Astrocyte (in vitro differentiated cells and primary cell): ENCODE measurements around the gene TAF3. TPM values are rescaled to one million over a fixed set of nuclear protein-coding genes. Genes with fewer than 3 reads are reported as not detected.

Source experiments
- DNase-seq: peaks from one replicate; pipeline ENCODE4 v3.0.0-alpha.2; 2010; ENCODE audit warnings: low read depth
- FAIRE-seq: peaks from 2 replicates; lab custom pipeline; 2011; peaks lifted over from hg19 to GRCh38; lab: Jason Lieb, UNC
- H2AFZ ChIP-seq: 2 replicates; pipeline ENCODE4 v1.6.0; 2012; ENCODE audit warnings: low read depth, low read length, inconsistent platforms
- H3K27ac ChIP-seq: 2 replicates; pipeline ENCODE4 v1.5.1; 2011; ENCODE audit warnings: low read depth, low read length, inconsistent platforms
- H3K27me3 ChIP-seq: 2 replicates; pipeline ENCODE4 v1.6.0; 2011; ENCODE audit warnings: low read length, inconsistent platforms; ENCODE audit not compliant: insufficient read depth
- H3K36me3 ChIP-seq: 2 replicates; pipeline ENCODE4 v1.5.1; 2011; ENCODE audit warnings: low read length, inconsistent platforms; ENCODE audit not compliant: insufficient read depth
- H3K4me1 ChIP-seq: 2 replicates; pipeline ENCODE4 v1.5.1; 2011; ENCODE audit warnings: low read length, inconsistent platforms; ENCODE audit not compliant: insufficient read depth
- H3K4me2 ChIP-seq: 2 replicates; pipeline ENCODE4 v1.6.0; 2012; ENCODE audit warnings: low read length, inconsistent platforms
- H3K4me3 ChIP-seq: 2 replicates; pipeline ENCODE4 v1.5.1; 2011; ENCODE audit warnings: low read depth, mild to moderate bottlenecking, low read length, inconsistent platforms; ENCODE audit not compliant: insufficient read depth
- H3K79me2 ChIP-seq: 2 replicates; pipeline ENCODE4 v1.6.0; 2012; ENCODE audit warnings: mild to moderate bottlenecking, low read length, inconsistent platforms; ENCODE audit not compliant: insufficient read depth
- H3K9ac ChIP-seq: 2 replicates; pipeline ENCODE4 v1.6.0; 2012; ENCODE audit warnings: mild to moderate bottlenecking, low read length, inconsistent platforms
- H3K9me3 ChIP-seq: 2 replicates; pipeline ENCODE4 v1.5.1; 2012; ENCODE audit warnings: low read depth, mild to moderate bottlenecking, low read length, inconsistent platforms; ENCODE audit not compliant: insufficient read depth
- H4K20me1 ChIP-seq: 2 replicates; pipeline ENCODE4 v1.6.0; 2012; ENCODE audit warnings: low read length, inconsistent platforms; ENCODE audit not compliant: insufficient read depth
- H3K27ac Mint-ChIP-seq: one replicate; pipeline ENCODE4 v1.8.0; 2021; ENCODE audit warnings: mild to moderate bottlenecking, mixed read lengths; ENCODE audit not compliant: unreplicated experiment
- H3K27me3 Mint-ChIP-seq: one replicate; pipeline ENCODE4 v1.8.0; 2021; ENCODE audit warnings: low read depth, mixed read lengths; ENCODE audit not compliant: unreplicated experiment
- H3K36me3 Mint-ChIP-seq: one replicate; pipeline ENCODE4 v1.8.0; 2021; ENCODE audit warnings: low read depth, mixed read lengths; ENCODE audit not compliant: unreplicated experiment
- H3K4me1 Mint-ChIP-seq: one replicate; pipeline ENCODE4 v1.8.0; 2021; ENCODE audit warnings: low read depth, mixed read lengths; ENCODE audit not compliant: unreplicated experiment
- H3K4me3 Mint-ChIP-seq: one replicate; pipeline ENCODE4 v1.8.0; 2021; ENCODE audit warnings: mild to moderate bottlenecking, moderate library complexity, mixed read lengths; ENCODE audit not compliant: unreplicated experiment
- H3K9me3 Mint-ChIP-seq: one replicate; pipeline ENCODE4 v1.8.0; 2021; ENCODE audit warnings: mild to moderate bottlenecking, mixed read lengths; ENCODE audit not compliant: unreplicated experiment
- EZH2 ChIP-seq: IDR thresholded peaks from 2 replicates; pipeline ENCODE4 v1.6.1; 2012; ENCODE audit warnings: mild to moderate bottlenecking, low read length, inconsistent platforms; ENCODE audit not compliant: insufficient read depth
- total RNA-seq: library from RNA; stranded (reverse); gene quantifications from 2 replicates; pipeline ENCODE4 v1.2.1, GENCODE V29; 2021
- TF ChIP-seq, protein P1 (sequence below): IDR thresholded peaks from 2 replicates; pipeline ENCODE4 v1.5.1; 2011; ENCODE audit warnings: low read depth, mild to moderate bottlenecking, inconsistent platforms, low read length, moderate library complexity; ENCODE audit not compliant: insufficient read depth

TAF3 gene
- total RNA-seq, 1 donor from 2014 or later = 10.2 TPM

DNA sequence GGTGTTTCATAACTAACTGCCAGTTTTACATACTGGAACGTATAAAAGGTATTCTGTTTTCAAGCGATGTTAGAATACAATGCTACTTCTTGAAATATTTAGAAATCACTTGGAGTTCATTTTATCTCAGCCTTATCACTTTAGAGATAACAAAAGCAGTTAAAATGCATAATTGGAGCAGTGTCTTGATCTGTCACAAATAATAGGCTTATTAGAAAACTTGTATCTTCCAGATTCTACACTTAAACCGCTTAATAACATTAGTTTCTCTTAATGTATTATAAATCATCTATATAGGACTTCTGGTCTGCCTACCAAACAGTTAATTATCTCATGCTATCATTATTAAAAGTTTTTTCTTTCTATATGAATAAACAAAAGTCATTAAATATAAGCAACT, 104.4 kb downstream of the TAF3 start:
- Mint-ChIP-seq H3K27ac (no peak overlapping the region), H3K4me1 (no peaks in the 10 kb centered on the region), H3K27me3 (no peaks in the 10 kb centered on the region), H3K9me3 (no peaks in the 10 kb centered on the region), H3K4me3 (no peak overlapping the region), H3K36me3 (no peaks in the 10 kb centered on the region)
- H4K20me1 ChIP-seq = peaks cover 3% of the 10 kb centered on the region
- H3K4me1 ChIP-seq = no peaks in the 10 kb centered on the region
- H3K27me3 ChIP-seq = no peaks in the 10 kb centered on the region
- FAIRE-seq (no peak), DNase-seq (no peak)
- H3K4me2 ChIP-seq = no peak overlapping the region
- H3K9ac ChIP-seq = no peak overlapping the region
- no peaks in the 10 kb centered on the region for H3K9me3 ChIP-seq
- no peak for TF ChIP-seq EZH2
- TF ChIP-seq, protein P1, sequence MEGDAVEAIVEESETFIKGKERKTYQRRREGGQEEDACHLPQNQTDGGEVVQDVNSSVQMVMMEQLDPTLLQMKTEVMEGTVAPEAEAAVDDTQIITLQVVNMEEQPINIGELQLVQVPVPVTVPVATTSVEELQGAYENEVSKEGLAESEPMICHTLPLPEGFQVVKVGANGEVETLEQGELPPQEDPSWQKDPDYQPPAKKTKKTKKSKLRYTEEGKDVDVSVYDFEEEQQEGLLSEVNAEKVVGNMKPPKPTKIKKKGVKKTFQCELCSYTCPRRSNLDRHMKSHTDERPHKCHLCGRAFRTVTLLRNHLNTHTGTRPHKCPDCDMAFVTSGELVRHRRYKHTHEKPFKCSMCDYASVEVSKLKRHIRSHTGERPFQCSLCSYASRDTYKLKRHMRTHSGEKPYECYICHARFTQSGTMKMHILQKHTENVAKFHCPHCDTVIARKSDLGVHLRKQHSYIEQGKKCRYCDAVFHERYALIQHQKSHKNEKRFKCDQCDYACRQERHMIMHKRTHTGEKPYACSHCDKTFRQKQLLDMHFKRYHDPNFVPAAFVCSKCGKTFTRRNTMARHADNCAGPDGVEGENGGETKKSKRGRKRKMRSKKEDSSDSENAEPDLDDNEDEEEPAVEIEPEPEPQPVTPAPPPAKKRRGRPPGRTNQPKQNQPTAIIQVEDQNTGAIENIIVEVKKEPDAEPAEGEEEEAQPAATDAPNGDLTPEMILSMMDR = no peak
- no peak overlapping the region for H3K4me3 ChIP-seq
- H3K27ac ChIP-seq = no peak overlapping the region
- no peaks in the 10 kb centered on the region for H3K79me2 ChIP-seq
- H2AFZ ChIP-seq = no peak overlapping the region
- H3K36me3 ChIP-seq = no peaks in the 10 kb centered on the region

- Histone ChIP-seq H3K79me2 (no peaks in the 10 kb centered on the region), H3K36me3 (no peaks in the 10 kb centered on the region), H3K9ac (no peak overlapping the region), H3K27me3 (no peaks in the 10 kb centered on the region), H2AFZ (no peak overlapping the region), H3K4me1 (no peaks in the 10 kb centered on the region), H3K27ac (no peak overlapping the region), H4K20me1 (no peaks in the 10 kb centered on the region), H3K9me3 (no peaks in the 10 kb centered on the region), H3K4me3 (no peak overlapping the region), H3K4me2 (no peak overlapping the region)
- Mint-ChIP-seq H3K4me1 (peaks cover 10% of the 10 kb centered on the region), H3K27me3 (no peaks in the 10 kb centered on the region), H3K4me3 (no peak overlapping the region), H3K27ac (no peak overlapping the region), H3K36me3 (no peaks in the 10 kb centered on the region), H3K9me3 (no peaks in the 10 kb centered on the region)
- no peak for DNase-seq
- no peak for FAIRE-seq
- TF ChIP-seq, protein P1 = no peak
- no peak for TF ChIP-seq EZH2
Observed at GRCh38 chr10:7928536-7928935, 110.2 kb downstream of the TAF3 start.

GRCh38 chr10:7932301-7933036, 114.2 kb downstream of the TAF3 start:
- Histone ChIP-seq H3K27ac (no peak overlapping the region), H2AFZ (no peak overlapping the region), H3K79me2 (no peaks in the 10 kb centered on the region), H3K4me1 (no peaks in the 10 kb centered on the region), H4K20me1 (no peaks in the 10 kb centered on the region), H3K9ac (no peak overlapping the region), H3K36me3 (no peaks in the 10 kb centered on the region), H3K4me3 (no peak overlapping the region), H3K9me3 (no peaks in the 10 kb centered on the region), H3K27me3 (no peaks in the 10 kb centered on the region), H3K4me2 (no peak overlapping the region)
- H3K4me1 Mint-ChIP-seq = peaks cover 10% of the 10 kb centered on the region
- no peaks in the 10 kb centered on the region for H3K27me3 Mint-ChIP-seq
- peaks cover 4% of the 10 kb centered on the region for H3K9me3 Mint-ChIP-seq
- FAIRE-seq = no peak
- no peak overlapping the region for H3K4me3 Mint-ChIP-seq
- no peaks in the 10 kb centered on the region for H3K36me3 Mint-ChIP-seq
- peak; percentile 22 for DNase-seq
- H3K27ac Mint-ChIP-seq = no peak overlapping the region
- TF ChIP-seq EZH2 = no peak
- TF ChIP-seq, protein P1 = no peak
